GM19193 (cell line): Measurements from ENCODE around the gene FHDC1.

Source experiments
- POLR2A ChIP-seq: IDR thresholded peaks from 4 replicates; pipeline ENCODE4 v1.6.1; 2011; ENCODE audit not compliant: insufficient read depth, insufficient read length; ENCODE audit errors: extremely low read depth

FHDC1 gene

GRCh38 chr4:153018684-153019083 is 82.6 kb downstream of the FHDC1 start:
- TF ChIP-seq POLR2A, result no peak

GRCh38 chr4:153019906-153020305 is 83.8 kb downstream of the FHDC1 start:
- TF ChIP-seq POLR2A, result no peak

- TF ChIP-seq POLR2A, result no peak
These were observed 84.3 kb downstream of the FHDC1 start for GRCh38 chr4:153020457-153020856.

GRCh38 chr4:153021276-153021675 is 85.2 kb downstream of the FHDC1 start:
- TF ChIP-seq POLR2A, result no peak

- TF ChIP-seq POLR2A, result no peak
These were observed 86.2 kb downstream of the FHDC1 start for GRCh38 chr4:153022241-153022715.

- no peak for TF ChIP-seq POLR2A
These were observed 87.0 kb downstream of the FHDC1 start for GRCh38 chr4:153023139-153023538.

- no peak for TF ChIP-seq POLR2A
These were observed 87.7 kb downstream of the FHDC1 start for GRCh38 chr4:153023692-153024394.

- TF ChIP-seq POLR2A, result no peak
These were observed 88.3 kb downstream of the FHDC1 start for GRCh38 chr4:153024466-153024865.

GRCh38 chr4:153025406-153025805 is 89.3 kb downstream of the FHDC1 start:
- TF ChIP-seq POLR2A, result no peak

GRCh38 chr4:153026591-153027346 is 90.6 kb downstream of the FHDC1 start:
- no peak for TF ChIP-seq POLR2A

- TF ChIP-seq POLR2A, result no peak
These were observed 91.7 kb downstream of the FHDC1 start for GRCh38 chr4:153027866-153028265.

- no peak for TF ChIP-seq POLR2A
These were observed 92.4 kb downstream of the FHDC1 start for GRCh38 chr4:153028535-153028934.
